GM18867 (cell line): ENCODE data around the gene CHD6.

ENCODE experiments used
- ATAC-seq: cut with Tn5 transposase; IDR thresholded peaks from one replicate; pipeline ENCODE4 v1.9.1; 2021; ENCODE audit warnings: mild to moderate bottlenecking, moderate library complexity; ENCODE audit not compliant: unreplicated experiment

Gene CHD6

DNA sequence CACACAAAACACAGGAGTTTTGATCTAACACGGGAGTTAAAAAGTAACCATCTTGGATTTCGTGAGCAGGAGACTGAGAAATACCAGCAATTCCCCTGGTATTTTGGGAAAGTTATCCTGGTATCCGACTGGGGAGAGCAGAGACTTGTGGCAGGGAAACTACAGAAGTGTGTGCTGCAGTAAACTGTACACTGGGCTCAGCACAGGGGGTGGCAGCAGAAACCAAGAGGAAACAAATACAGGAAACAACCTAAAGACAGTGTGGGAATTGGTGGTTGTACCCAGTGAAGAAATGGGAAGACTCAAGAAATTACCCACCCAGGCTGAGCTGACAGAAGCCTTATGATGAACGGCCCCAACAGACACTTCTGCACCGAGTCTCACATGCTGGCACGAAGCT is 109.8 kb downstream of the CHD6 start:
- no peak for ATAC-seq

DNA sequence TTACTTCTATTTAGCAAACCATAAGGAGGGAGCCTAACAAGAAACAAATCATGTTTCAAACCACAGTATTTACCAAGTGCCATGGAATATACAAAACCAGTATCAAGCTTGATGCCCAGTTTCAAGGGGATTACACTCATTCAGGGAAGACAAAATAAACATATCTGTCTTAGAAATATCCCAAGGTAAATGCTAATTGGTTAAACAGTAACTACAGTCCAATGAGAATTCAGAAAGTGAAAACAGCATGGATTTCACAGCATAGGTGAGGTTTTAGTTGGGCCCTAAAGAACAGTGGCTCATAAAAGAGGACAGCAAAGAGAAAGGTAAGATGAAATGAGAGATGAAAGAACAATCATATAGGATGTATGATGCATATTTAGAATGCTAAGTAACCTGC is 110.3 kb downstream of the CHD6 start:
- ATAC-seq: no peak

DNA sequence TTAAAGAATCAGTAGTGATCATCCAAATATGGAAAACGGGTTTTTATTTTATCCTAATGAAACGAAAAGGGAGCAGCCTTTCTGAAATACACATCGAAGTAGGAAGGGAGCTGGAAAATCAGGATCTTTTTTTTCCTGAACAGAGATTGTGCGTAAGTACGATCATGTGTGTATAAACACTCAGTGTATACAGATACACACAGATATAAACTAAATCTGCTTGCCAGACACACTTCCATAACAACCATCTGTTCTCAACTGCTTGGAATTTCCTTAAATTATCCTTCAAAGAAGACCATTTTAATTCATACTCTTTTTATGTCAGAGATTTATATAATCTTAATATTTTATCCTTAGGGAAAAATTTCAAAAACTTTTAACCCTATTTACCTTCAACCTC is 110.7 kb downstream of the CHD6 start:
- no peak for ATAC-seq

DNA sequence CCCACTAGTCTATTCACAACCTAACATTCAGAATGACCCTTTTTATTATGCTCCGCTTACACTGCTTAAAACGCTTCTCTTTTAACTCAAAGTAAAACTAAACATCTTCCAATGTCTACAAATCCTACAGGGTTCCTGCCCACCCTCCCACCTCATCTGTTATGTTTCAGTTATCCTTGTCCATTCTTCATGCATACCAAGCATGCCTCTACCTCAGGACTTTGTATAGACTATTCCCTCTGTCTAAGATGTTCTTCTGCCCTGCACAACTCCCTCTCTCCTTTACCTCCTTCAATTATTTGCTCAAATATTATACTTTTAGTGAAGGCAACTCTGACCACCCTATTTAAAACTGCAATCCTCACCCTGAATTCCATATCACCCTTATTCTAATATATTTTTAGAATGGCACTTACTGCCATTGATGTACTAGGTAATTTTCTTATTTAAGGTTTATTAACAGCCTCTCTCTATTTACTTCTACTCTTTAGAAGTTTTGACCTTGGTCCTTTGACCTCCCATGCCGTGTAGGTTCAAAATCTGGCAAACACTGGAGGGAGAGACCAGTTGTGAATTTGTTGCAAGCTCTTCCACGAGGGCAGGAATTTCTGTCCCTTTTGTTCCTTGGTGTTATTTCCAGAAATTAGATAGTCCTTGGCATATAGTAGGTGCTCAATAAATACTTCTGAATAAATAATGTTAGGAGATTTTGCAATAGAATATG is 111.8 kb downstream of the CHD6 start:
- no peak for ATAC-seq

DNA sequence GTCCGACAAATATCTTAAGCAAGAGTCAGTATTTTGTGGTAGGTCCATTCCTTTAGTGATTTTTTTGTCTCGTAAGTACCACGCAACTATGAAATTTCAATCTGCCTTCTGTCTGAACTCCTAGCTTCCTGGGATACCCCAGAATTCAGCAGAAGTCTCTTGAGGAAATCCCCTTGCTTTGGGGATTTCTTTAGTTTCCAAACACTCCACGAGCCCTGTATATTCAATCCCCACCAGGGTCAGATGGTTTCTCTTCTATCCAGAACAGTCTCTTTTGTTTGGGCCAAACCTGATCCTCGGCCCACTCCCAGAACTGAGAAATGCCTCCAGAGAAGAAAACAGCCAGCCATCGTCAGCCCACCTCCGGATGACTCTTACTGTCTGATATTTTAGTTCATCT is 113.0 kb downstream of the CHD6 start:
- no peak for ATAC-seq

DNA sequence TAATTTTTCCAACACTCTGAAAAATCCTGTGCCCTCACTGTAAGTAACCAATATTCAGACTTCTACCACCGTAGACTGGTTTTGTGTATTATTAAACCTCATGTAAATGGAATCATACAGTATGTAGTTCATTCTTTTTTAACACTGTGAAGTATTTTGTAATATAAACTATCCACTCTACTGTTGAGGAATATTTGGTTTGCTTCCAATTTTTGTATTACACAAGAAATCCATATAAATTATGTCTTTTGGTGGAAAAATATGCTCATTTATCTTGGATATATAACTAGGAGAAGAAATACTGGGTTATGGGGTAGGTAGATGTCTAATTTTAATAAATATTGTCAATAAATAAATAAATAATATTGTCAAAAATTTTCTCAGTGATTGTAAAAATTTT is 116.8 kb downstream of the CHD6 start:
- ATAC-seq: no peak

DNA sequence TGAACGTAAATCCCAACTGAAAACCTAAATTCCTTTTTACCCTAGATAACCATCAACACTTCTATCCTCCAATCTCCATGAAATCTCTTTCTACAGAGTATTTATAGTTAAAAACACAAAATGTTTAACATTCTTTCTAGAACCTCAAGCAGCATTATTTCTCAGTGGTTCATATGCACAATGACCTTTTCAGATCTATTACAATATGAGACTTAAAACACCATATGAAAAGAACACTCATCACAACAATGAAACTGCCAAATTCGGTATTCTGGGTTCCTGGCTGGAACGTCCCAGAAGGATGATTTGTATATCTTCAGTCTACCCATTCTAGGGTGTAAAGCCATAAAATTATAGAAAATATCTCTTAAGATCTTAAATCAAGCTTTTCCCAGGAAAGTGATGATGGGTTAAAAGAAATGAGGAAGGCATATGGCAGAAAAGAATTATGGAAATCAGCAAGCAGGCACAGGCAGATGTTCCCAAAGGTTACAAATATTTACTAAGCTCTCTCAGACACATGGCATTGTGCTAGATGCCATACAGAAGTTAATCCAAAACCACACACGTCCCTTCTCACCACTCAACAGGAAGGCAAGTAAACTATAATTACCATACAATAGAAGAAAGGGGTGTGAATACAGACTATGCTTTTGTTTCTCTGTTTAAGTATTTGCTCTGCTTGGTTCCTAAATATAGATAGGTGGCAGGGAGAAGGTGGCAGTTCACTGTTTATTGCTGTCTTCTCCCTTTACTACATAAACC is 118.0 kb downstream of the CHD6 start:
- no peak for ATAC-seq

DNA sequence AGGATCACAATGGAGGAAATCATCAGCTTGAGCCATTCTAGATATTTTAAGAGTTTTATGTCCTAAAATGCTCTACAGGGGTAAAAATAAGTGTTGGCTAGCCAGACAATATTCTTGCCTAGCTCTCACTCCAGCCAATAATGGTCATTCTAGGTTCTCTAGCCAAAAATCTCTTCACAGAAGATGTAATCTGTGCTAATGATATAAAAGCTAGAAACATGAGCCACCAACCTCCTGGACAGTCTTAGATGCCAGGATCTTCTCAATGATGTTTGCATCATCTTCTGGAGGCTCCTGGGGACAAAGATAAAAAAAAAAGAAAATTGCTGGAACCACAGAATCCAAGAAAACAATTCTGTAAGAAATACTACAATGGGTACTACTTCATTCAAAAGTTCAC is 119.1 kb downstream of the CHD6 start:
- ATAC-seq: no peak

DNA sequence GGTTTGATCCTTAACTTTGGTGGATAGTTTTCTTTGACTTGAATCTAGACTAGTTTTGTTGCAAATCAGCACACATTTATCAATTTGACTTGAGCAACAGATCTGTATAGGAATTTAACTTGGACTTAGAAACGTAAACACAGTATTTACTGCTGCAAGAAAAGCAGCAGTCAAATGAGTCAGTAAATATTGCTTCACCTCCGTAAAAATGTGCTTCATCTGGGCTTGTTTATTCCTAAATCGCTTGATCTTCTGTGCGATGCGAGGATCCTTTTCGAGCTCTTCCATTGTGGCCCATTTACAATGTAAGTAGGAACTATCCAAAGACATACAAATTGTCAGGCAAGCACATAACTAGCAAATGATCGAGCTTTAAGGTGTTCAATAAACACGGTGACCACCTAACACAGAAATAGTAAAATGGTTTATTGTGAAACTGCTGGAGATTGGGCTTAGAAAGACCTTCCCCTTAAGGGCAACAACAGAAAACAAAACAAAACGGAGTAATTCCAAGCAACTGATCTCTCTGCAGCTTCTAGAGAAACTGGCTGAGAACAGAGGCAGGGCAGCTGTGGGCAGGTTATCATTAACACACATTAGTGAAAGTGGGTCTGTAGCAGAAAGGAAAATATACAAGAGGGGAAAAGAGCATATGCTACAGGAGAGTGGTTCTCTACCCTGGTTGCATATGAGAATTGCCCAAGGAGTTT is 120.8 kb downstream of the CHD6 start:
- ATAC-seq: no peak

DNA sequence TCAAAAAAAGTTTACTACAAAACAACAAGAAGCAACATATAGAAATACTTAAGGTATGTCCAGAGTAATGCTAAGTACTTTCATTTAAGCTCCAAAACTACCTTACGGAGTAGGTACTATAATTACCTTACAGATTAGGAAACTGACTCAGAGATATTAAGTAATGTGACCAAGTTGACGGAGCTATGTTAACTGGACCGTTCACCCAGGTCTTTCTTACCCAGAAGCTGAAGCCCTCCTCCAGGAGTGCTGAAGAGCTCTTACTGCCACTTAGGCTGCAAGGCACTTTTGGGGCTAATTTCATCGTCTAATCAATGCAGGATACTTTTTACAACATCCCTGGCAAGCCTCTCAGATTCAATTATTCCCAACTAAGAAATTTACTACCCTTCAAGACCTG is 123.7 kb downstream of the CHD6 start:
- no peak for ATAC-seq

DNA sequence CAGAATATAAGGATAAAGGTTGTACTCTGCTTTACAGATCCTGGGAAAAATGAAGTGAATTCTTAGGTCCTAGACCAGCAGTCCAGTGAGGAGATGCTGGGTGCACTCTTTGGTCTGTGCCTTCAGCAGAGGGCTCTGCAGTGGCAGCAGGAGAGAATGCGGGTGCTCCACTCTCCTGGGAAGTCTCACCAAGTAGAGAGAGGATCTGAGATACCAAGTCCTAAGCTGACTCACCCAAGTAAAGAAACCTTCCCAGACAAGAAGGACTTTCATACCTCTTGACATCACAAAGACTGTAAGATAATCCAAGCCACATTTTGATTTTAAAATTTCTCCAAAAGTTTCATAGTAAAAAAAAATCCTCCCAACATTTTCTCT is 134.6 kb downstream of the CHD6 start:
- ATAC-seq: no peak

DNA sequence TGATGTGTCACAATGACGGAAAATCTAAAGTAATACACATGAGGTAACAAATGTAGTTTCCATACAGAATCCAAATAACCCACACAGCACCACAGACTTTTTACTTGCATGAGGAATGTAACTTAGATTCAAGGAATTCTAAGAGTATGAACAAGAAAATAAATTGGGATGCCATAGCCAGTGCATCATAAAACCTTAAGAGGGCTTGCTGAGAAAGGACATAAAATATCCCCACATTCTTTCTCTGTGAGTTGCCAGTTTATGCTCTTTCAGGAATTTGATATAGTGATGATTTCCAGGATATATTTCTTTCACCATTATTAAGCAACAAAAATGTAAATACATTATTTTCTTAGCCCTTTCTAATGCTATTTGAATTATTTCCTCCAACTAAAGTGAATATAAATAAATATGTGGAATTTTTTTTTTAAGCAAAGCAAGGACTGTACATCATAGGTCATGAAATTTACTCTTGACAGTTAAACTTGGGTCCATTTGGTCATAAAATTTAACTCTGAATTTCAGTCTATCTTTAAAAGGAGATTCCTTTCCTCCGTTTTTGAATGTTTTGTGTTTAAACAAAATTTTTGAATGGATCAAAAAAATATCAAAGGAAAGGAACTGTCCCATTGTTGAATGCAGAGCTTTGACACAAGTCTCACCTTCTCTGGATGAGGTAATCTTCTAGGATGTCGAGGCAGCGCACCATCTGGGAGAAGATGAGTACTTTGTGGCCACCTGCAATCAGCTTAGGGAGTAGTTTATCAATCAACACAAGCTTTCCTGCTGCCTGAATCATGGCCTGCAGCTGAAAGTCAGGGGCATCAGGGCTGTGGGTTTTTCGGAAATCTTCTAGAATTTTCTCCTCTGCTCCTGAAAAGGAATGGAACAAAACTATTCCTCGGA is 135.3 kb downstream of the CHD6 start:
- no peak for ATAC-seq

DNA sequence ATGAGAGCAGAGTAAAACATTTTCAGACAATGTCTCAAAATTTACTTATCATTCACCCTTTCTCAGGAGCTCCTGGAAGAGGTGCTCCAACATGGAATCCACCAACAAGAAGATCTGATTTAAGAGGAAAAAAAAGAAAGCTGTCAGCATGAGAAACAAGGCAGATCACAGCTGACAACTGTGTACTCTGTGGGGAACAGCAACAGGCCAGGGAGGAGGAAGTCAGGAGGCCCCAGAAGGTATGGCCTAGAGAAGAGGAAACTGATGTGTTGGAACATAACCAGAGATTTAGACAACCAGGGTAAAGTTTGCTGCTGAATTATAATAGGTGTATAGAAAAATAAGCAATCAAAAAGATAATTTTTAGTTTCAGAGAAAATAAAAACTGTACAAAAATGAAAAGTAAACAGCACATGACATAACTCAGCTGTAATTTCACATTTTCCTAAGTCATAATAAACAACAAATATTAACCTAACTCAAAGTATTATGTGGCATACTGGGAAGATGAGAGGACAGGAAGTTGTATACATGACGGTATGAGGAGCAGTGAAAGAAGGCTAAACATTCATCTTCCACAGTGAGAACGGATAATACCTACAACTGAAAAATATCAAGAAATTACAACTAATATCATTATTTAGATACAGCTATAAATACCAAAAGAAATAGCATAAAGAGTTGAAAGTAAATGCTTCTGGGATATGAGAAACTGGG is 138.0 kb downstream of the CHD6 start:
- no peak for ATAC-seq

DNA sequence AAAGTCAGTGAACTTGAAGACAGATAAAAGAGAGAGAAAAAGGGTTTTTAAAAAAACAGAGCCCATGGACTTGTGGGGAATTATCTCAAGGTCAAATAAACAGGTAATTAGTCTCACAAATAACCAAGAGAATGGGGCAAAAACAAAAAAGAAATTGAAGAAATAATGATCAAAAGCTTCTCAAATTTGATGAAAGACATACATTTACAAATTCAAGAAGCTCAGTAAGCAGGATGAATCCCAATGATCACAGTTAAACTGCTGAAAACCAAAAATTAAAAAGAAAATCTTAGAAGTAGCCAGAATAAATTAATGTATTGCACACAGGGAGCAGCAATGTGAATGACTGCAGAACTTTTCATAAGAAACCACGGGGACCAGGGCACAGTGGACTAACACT is 139.1 kb downstream of the CHD6 start:
- ATAC-seq: no peak

DNA sequence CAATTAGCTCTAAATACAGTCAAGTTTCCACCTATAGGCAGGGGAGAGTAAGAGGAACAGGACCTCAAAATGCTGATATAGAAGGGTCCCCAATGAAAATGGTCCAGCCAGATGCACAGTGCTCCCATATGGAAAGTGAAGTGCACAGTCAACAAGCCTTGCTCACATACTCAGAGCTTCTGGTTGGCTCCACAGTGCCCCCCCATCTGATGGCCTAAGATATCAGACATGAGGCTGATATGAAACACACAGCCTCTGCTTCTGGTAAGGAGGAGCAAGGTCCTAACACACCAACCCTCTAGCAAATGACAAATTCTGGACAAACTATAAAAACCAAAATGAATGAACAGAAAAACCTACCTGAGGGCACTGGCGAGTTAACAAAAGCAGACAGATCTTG is 140.2 kb downstream of the CHD6 start:
- no peak for ATAC-seq

DNA sequence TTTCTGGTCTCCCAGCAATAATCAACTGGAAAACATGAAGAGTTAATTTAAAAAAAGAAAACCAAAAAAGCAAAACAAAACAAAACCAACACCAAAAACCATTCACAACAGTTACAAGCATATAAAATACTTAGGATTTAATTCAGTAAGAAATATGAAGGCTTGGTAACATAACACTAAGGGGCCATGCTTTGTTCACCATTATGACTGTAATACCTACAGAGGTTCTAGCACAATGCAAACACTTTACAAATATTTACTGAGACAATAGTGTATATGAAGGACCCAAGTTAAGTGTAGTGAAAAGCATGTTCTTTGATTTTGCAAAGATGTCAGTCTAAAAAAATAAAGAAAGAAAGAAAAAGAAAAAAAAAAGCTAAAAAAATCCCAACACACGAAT is 141.7 kb downstream of the CHD6 start:
- no peak for ATAC-seq

DNA sequence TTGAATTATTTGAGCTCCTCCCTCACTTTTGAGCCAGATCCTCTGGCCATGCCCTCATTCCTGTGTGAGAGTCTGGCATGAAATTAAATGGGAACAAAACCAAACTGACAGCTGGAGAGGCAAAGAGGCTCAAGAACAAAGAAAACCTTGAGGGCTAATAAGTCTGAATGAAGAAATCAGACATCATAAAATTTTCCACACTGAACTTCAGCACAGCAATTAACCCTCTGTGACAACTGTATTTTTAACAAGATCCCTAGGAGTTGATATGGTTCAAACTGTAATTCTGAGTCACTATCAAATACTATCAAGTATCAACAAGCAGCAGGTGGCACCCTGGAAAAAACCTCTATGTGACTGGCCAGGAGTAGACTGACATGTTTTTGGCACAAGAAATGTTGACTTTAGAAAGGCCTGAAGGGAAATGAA is 142.2 kb downstream of the CHD6 start:
- ATAC-seq: no peak

DNA sequence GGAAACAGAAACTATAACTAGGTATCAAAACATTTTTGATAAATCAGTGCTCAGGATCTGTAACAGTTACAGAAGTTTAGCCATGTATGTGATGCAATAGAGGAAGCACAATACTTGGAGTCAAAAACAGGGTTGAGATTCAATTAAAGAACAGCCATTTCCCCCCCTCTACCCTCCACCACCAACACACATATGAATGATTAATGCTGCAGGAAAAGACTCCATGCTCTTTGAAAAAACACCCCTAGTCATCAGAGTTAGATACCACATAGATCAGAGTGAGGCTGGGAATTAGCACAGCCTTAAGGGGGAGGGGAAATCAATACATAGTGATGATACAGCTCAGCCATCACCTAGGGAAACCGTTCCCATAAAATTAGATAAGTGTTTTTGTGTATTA is 142.7 kb downstream of the CHD6 start:
- no peak for ATAC-seq

DNA sequence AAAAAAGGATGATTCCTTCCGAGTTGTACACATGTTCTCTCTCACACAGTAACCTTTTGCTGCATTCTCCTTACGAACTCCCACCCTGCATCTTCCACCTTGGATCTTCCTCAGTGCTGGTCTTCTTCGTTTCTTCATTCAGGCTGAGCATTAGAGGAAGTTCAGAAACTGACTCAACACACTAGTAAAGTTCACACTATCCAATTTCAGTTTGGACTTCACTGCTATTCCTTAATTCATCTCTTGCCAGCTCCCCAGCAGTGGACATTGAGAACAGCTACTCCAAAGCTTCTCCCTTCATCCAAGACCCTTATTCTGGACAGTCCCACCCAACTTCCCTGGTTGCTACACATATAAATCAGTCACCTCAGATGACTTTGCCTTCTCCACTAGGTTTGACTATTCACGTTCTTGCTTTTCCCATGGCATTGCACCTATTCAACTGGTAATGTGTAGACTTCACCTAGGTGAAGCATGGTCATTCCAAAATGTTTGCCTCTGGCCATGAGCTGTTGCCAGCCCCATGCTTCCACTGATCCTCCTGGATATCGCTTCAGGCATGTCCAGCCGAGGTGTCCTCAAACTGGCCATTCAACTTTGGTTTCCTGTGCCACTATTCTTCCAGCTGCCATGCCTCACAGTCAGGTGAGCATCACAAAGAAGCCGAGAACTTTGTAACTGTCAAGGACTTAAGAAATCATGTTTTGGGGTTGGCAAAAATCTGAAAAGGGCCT is 147.6 kb downstream of the CHD6 start:
- no peak for ATAC-seq

DNA sequence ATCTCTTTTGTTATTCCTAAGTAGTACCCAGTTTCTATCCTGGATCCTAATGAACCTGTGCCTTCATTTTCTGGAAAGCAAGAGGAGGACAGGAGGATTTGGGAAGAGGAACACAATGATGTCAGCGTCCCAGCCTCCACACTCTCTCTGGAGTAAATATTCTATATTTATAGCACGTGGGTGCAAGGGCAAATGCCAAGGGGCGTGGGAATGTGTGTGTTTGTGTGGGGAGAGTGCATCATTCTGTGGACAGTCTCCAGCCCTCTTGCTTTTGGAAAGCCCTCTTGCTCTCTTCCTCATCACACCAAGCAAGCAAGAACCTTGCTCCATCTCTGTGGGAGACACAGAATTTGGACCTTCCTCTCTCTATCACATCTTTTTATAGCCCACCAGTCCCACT is 148.3 kb downstream of the CHD6 start:
- ATAC-seq: no peak
